K562 (cell line): Measurements from ENCODE around the gene LYRM7. TPM values are rescaled to one million over a fixed set of nuclear protein-coding genes. Genes with fewer than 3 reads are reported as not detected.

Experiments
- ATAC-seq: fragments of 200-7000 bp; cut with Tn5 transposase; 3 replicates; pipeline ENCODE4 v1.9.1; 2020; ENCODE audit warnings: moderate library complexity
- BruUV-seq: library from RNA; stranded (reverse); fragments of 400-500 nt; replicated peaks from 2 replicates; lab custom pipeline; 2021; lab: Mats Ljungman, UMichigan
- CTCF ChIA-PET: fragments of 300-600 bp; formaldehyde crosslinking; extraction: SDS; loops from one replicate; lab custom pipeline; 2021; ENCODE audit warnings: low intra/inter-chr PET ratio; lab: Yijun Ruan, JAX
- POLR2A ChIA-PET: fragments of 300-600, 350-650 bp; sonication (Branson Sonifier 250); formaldehyde crosslinking; extraction: SDS; loops from one replicate; lab custom pipeline; 2021; ENCODE audit warnings: antibody characterized with exemption, inconsistent platforms; lab: Yijun Ruan, JAX
- DNase-seq, 4 experiments: peaks; one replicate each; pipeline versions ENCODE4 v3.0.0 to v3.0.0-alpha.2; 2011 to 2018; ENCODE audit warnings: low spot score in 3 of 4, mixed read lengths in 3 of 4; ENCODE audit errors: extremely low read depth in 1 of 4
- FAIRE-seq: peaks from 2 replicates; lab custom pipeline; 2011; peaks lifted over from hg19 to GRCh38; lab: Jason Lieb, UNC
- H2AFZ ChIP-seq: 2 replicates; pipeline ENCODE4 v1.6.0; 2011; ENCODE audit warnings: low read depth, low read length, control low read depth, inconsistent platforms
- H3K27ac ChIP-seq: fragments of 200-600 bp; 3 replicates; pipeline ENCODE4 v1.8.0; 2011; ENCODE audit warnings: low read depth, mild to moderate bottlenecking, control low read depth, inconsistent platforms, low read length, moderate library complexity, mixed read lengths; ENCODE audit errors: extremely low read depth
- H3K27me3 ChIP-seq, 2 experiments: fragments of 300-600 bp in 1 of 2; 2 replicates in 1 of 2; 3 replicates in 1 of 2; pipeline versions ENCODE4 v1.6.0 to v1.8.0; 2011; ENCODE audit warnings: inconsistent platforms in 2 of 2, low read length in 2 of 2, mild to moderate bottlenecking in 1 of 2, mixed read lengths in 1 of 2, moderate library complexity in 1 of 2; ENCODE audit not compliant: control insufficient read depth in 2 of 2, insufficient read depth in 2 of 2
- H3K36me3 ChIP-seq: fragments of 300-600 bp; 3 replicates; pipeline ENCODE4 v1.8.0; 2011; ENCODE audit warnings: mild to moderate bottlenecking, low read length, inconsistent platforms; ENCODE audit not compliant: control insufficient read depth, insufficient read depth
- H3K4me1 ChIP-seq, 2 experiments: fragments of 200-600 bp in 1 of 2; replicated peaks in 1 of 2; 2 replicates in 1 of 2; 3 replicates in 1 of 2; pipeline versions ENCODE4 v1.5.1 to v1.8.0; 2011; ENCODE audit warnings: inconsistent platforms in 2 of 2, low read length in 2 of 2, mild to moderate bottlenecking in 1 of 2, mixed read lengths in 1 of 2, moderate library complexity in 1 of 2; ENCODE audit not compliant: control insufficient read depth in 2 of 2, insufficient read depth in 2 of 2
- H3K4me2 ChIP-seq: 2 replicates; pipeline ENCODE4 v1.6.1; 2011; ENCODE audit warnings: low read length, control low read depth, inconsistent platforms, mixed read lengths; ENCODE audit not compliant: insufficient read depth
- H3K4me3 ChIP-seq: fragments of 200-600 bp; sonication (generic), shearing (Covaris generic); 2 replicates; pipeline ENCODE4 v1.5.1; 2016; ENCODE audit warnings: control low read depth, inconsistent platforms
- H3K79me2 ChIP-seq: fragments of 200-600 bp; 3 replicates; pipeline ENCODE4 v1.8.0; 2011; ENCODE audit warnings: low read length, inconsistent platforms; ENCODE audit not compliant: control insufficient read depth, insufficient read depth
- H3K9ac ChIP-seq, 2 experiments: 2 replicates each; pipeline versions ENCODE4 v1.6.0 to v1.6.1; 2011; ENCODE audit warnings: low read depth in 2 of 2, low read length in 2 of 2, control low read depth in 1 of 2, inconsistent platforms in 1 of 2, mild to moderate bottlenecking in 1 of 2, mixed read lengths in 1 of 2; ENCODE audit not compliant: insufficient read depth in 1 of 2
- H3K9me1 ChIP-seq: one replicate; pipeline ENCODE4 v1.6.0; 2011; ENCODE audit warnings: inconsistent platforms, mild to moderate bottlenecking, low read length, moderate library complexity; ENCODE audit not compliant: control insufficient read depth, insufficient read depth
- H3K9me3 ChIP-seq: replicated peaks from 2 replicates; pipeline ENCODE4 v1.5.1; 2011; ENCODE audit warnings: low read depth, low read length, inconsistent platforms; ENCODE audit not compliant: control insufficient read depth, insufficient read depth
- H4K20me1 ChIP-seq: replicated peaks from 2 replicates; pipeline ENCODE4 v1.6.1; 2011; ENCODE audit warnings: low read length, inconsistent platforms, mixed read lengths; ENCODE audit not compliant: control insufficient read depth, insufficient read depth
- ATF2 ChIP-seq: sonication (generic); formaldehyde crosslinking; IDR thresholded peaks from 2 replicates; pipeline ENCODE4 v1.8.1; 2022; ENCODE audit warnings: missing genetic modification reagents
- ATF6 ChIP-seq: sonication (generic); formaldehyde crosslinking; IDR thresholded peaks from 2 replicates; pipeline ENCODE4 v1.4.0; 2020; ENCODE audit warnings: mild to moderate bottlenecking, missing genetic modification reagents
- CBX1 ChIP-seq: sonication (generic); IDR thresholded peaks from 2 replicates; pipeline ENCODE4 v1.6.1; 2016; ENCODE audit warnings: antibody characterized with exemption, low read depth, mild to moderate bottlenecking
- ETS1 ChIP-seq: conservative IDR thresholded peaks from 2 replicates; pipeline ENCODE4 v1.6.1; 2011; ENCODE audit warnings: low read depth, mild to moderate bottlenecking, low read length; ENCODE audit not compliant: control insufficient read depth
- HNRNPUL1 ChIP-seq: fragments of 200-400 bp; formaldehyde crosslinking; IDR thresholded peaks from 2 replicates; pipeline ENCODE4 v1.6.1; 2017; ENCODE audit warnings: low read length
- JUND ChIP-seq, 2 experiments: IDR thresholded peaks; 2 replicates in 1 of 2; 3 replicates in 1 of 2; pipeline ENCODE4 v1.6.1; 2011; ENCODE audit warnings: borderline replicate concordance in 2 of 2, low read depth in 2 of 2, low read length in 2 of 2, improper control_type of control experiment in 1 of 2, missing biosample characterization in 1 of 2, missing genetic modification characterization in 1 of 2, missing genetic modification reagents in 1 of 2
- KLF16 ChIP-seq: IDR thresholded peaks from 2 replicates; pipeline ENCODE4 v1.6.1; 2016; ENCODE audit warnings: antibody characterized with exemption
- MIER1 ChIP-seq: fragments of 450-650 bp; IDR thresholded peaks from 2 replicates; pipeline ENCODE4 v1.6.1; 2016; ENCODE audit warnings: antibody characterized with exemption, mild to moderate bottlenecking, low read depth
- MTF1 ChIP-seq: fragments of 250-450 bp; sonication (Bioruptor Pico); IDR thresholded peaks from 2 replicates; pipeline ENCODE4 v1.9.0; 2021; ENCODE audit warnings: moderate library complexity, mild to moderate bottlenecking, inconsistent platforms, borderline replicate concordance
- PRPF4 ChIP-seq: fragments of 200-400 bp; formaldehyde crosslinking; IDR thresholded peaks from one replicate; pipeline ENCODE4 v1.6.1; 2017; ENCODE audit warnings: low read length, low read depth, mild to moderate bottlenecking; ENCODE audit not compliant: insufficient read depth, poor library complexity, severe bottlenecking
- SUPT5H ChIP-seq: fragments of 450-650 bp; IDR thresholded peaks from 2 replicates; pipeline ENCODE4 v1.6.1; 2016
- TEAD2 ChIP-seq: fragments of 450-650 bp; IDR thresholded peaks from 2 replicates; pipeline ENCODE4 v1.6.1; 2016; ENCODE audit warnings: missing genetic modification characterization, control low read depth, missing compliant biosample characterization
- ZBTB9 ChIP-seq: fragments of 450-650 bp; formaldehyde crosslinking; IDR thresholded peaks from 2 replicates; pipeline ENCODE4 v1.4.0; 2020; ENCODE audit warnings: mild to moderate bottlenecking, moderate library complexity
- ZNF431 ChIP-seq: sonication (generic); formaldehyde crosslinking; IDR thresholded peaks from 2 replicates; pipeline ENCODE4 v1.8.0; 2022; ENCODE audit warnings: mild to moderate bottlenecking, missing genetic modification reagents
- ZNF79 ChIP-seq: fragments of 250-450 bp; sonication (Bioruptor Pico); IDR thresholded peaks from 2 replicates; pipeline ENCODE4 v1.4.0; 2020; ENCODE audit warnings: low read depth, mild to moderate bottlenecking, moderate library complexity
- WGBS: fragments of 100-300 bp; shearing (Covaris generic); methylation state at CpG from one replicate; pipeline ENCODE4 v1.1.6; 2016; ENCODE audit warnings: low coverage, mixed read lengths; ENCODE audit not compliant: insufficient coverage; ENCODE audit errors: missing lambda C conversion rate; 5-methylcytosine and 5-hydroxymethylcytosine counted together
- in situ Hi-C: fragments of 300-500 bp; cut with MboI; formaldehyde crosslinking; loops from 4 replicates; pipeline ENCODE4 v1.15.0; 2018; ENCODE audit warnings: inconsistent platforms, mixed read lengths
- intact Hi-C: fragments of 100-400 bp; cut with micrococcal nuclease; formaldehyde crosslinking; loops from 2 replicates; pipeline ENCODE4 v1.14.2; 2022
- polyA plus RNA-seq, 8 experiments: library from polyadenylated mRNA; depleted of rRNA in 4 of 8; stranded (reverse) in 5 of 8; unstranded in 3 of 8; fragments of >200 nt; fragmentation: Nextera tagmentation in 2 of 8; fragmentation: Illumina TruSeq in 1 of 8; extraction: Ambion mirVana in 2 of 8; extraction: Trizol in 1 of 8; gene quantifications; 2 replicates each; pipeline versions ENCODE4 v1.2.1 to v1.2.3, GENCODE V29; 2011 to 2014; ENCODE audit warnings: inconsistent platforms in 1 of 8, missing spikeins in 1 of 8
- total RNA-seq, 7 experiments: library from RNA; depleted of rRNA in 6 of 7; stranded (reverse); fragments of >200 nt in 6 of 7; fragmentation: Illumina TruSeq in 2 of 7; extraction: Trizol in 2 of 7; gene quantifications; 2 replicates each; pipeline versions ENCODE4 v1.2.1 to v1.2.3, GENCODE V29; 2011 to 2021; ENCODE audit warnings: low replicate concordance in 1 of 7

The LYRM7 gene
- total and polyA plus RNA-seq, 9 of the 15 experiments (the other 6 are each of a cell fraction or from before 2014, with no cell fraction given) = 16.2 to 70.1 (median 33.3) TPM

GRCh38 chr5:131217791-131218190 is 47.0 kb downstream of the LYRM7 start:
- Histone ChIP-seq H3K4me3 (no peak overlapping the region), H3K4me1 (peaks cover 0 to 2% of the 10 kb centered on the region in 2 experiments; a peak in 2 of 5 replicates), H3K36me3 (no peaks in the 10 kb centered on the region), H3K79me2 (no peaks in the 10 kb centered on the region), H3K9ac (no peak overlapping the region), H2AFZ (no peak overlapping the region), H3K27ac (no peak overlapping the region), H4K20me1 (no peaks in the 10 kb centered on the region), H3K4me2 (no peak overlapping the region), H3K9me3 (no peaks in the 10 kb centered on the region), H3K27me3 (no peaks in the 10 kb centered on the region), H3K9me1 (no peaks in the 10 kb centered on the region)
- BruUV-seq = no TSS peak
- ChIA-PET POLR2A (interaction anchor here (0.6 kb wide), 1 partner anchor 46 kb away, joined by 3 read pairs; no protein-coding TSS in a partner anchor), CTCF (no interaction called here)
- in situ Hi-C loops = no loop called here
- 67% methylated on average over 4 of the region's 4 CpGs for WGBS
- DNase-seq = no peak
- FAIRE-seq = no peak
- ATAC-seq = no peak
- intact Hi-C loops = no loop called here
- no peak for TF ChIP-seq CBX1
- TF ChIP-seq PRPF4 = no peak
- no peak for TF ChIP-seq HNRNPUL1
- no peak for TF ChIP-seq ETS1
- no peak for TF ChIP-seq ZNF79 (CRISPR knock-in tag)
- TF ChIP-seq ZNF431 (CRISPR knock-in tag) = no peak
- TF ChIP-seq JUND (IDR thresholded peaks at IDR 0.05; ENCODE audit: borderline replicate concordance, low read depth, low read length) = no peak
- TF ChIP-seq JUND (tag; IDR thresholded peaks at IDR 0.05; ENCODE audit: borderline replicate concordance, low read depth, low read length) = no peak
- TF ChIP-seq ATF2 (CRISPR knock-in tag) = no peak
- TF ChIP-seq TEAD2 (tag) = no peak
- no peak for TF ChIP-seq MTF1 (CRISPR knock-in tag)
- TF ChIP-seq ATF6 (CRISPR knock-in tag) = no peak
- no peak for TF ChIP-seq MIER1
- no peak for TF ChIP-seq KLF16
- no peak for TF ChIP-seq SUPT5H
- no peak for TF ChIP-seq ZBTB9 (CRISPR knock-in tag)
- TF ChIP-seq, all 486 proteins: peak for 0
